ENCODE measurements around the gene FHIT.

The FHIT gene

GRCh38 chr3:60453326-60453725 is 797.9 kb downstream of the FHIT start:
- no peaks in the 10 kb centered on the region for H3K4me1 ChIP-seq (ENCODE audit: control insufficient read depth in 1 of 2, insufficient read depth in 1 of 2, low read depth in 1 of 2, low read length in 1 of 2)
- H3K4me3 ChIP-seq (ENCODE audit: low read depth in 1 of 2, low read length in 1 of 2): no peak overlapping the region
- no peaks in the 10 kb centered on the region for H3K27me3 ChIP-seq
- H3K27ac ChIP-seq: no peak overlapping the region
- H3K9me3 ChIP-seq: no peaks in the 10 kb centered on the region
- TF ChIP-seq, protein P1, sequence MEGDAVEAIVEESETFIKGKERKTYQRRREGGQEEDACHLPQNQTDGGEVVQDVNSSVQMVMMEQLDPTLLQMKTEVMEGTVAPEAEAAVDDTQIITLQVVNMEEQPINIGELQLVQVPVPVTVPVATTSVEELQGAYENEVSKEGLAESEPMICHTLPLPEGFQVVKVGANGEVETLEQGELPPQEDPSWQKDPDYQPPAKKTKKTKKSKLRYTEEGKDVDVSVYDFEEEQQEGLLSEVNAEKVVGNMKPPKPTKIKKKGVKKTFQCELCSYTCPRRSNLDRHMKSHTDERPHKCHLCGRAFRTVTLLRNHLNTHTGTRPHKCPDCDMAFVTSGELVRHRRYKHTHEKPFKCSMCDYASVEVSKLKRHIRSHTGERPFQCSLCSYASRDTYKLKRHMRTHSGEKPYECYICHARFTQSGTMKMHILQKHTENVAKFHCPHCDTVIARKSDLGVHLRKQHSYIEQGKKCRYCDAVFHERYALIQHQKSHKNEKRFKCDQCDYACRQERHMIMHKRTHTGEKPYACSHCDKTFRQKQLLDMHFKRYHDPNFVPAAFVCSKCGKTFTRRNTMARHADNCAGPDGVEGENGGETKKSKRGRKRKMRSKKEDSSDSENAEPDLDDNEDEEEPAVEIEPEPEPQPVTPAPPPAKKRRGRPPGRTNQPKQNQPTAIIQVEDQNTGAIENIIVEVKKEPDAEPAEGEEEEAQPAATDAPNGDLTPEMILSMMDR (IDR thresholded peaks at IDR 0.05): no peak
- no peaks in the 10 kb centered on the region for H3K36me3 ChIP-seq

- H3K4me3 ChIP-seq (ENCODE audit: low read depth in 1 of 2, low read length in 1 of 2): no peak overlapping the region
- no peaks in the 10 kb centered on the region for H3K27me3 ChIP-seq
- TF ChIP-seq, protein P1 (IDR thresholded peaks at IDR 0.05): no peak
- no peaks in the 10 kb centered on the region for H3K4me1 ChIP-seq (ENCODE audit: control insufficient read depth in 1 of 2, insufficient read depth in 1 of 2, low read depth in 1 of 2, low read length in 1 of 2)
- H3K9me3 ChIP-seq: no peaks in the 10 kb centered on the region
- no peaks in the 10 kb centered on the region for H3K36me3 ChIP-seq
- no peak overlapping the region for H3K27ac ChIP-seq
Measured at GRCh38 chr3:60448696-60449095, 802.6 kb downstream of the FHIT start.

DNA sequence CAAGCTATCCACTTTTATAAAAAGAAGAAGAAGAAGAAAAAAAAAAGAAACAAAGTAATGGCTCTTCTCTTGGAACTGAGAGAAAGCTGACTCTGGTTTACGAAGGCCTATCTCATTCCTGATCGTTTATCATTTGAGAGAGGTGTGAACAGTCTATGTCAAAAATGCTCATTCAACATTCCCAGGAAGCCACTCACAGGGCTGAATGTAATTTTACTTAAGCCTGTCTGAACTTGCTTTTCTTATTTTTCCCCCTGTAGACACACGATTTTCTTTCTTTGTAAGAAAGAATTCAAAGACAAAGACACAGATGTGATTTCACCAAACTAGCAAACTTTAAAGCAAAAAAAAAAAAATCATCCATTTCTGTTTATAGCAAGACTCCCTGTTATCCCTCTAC is 805.8 kb downstream of the FHIT start:
- Histone ChIP-seq H3K27me3 (no peaks in the 10 kb centered on the region), H3K27ac (no peak overlapping the region), H3K4me3 (ENCODE audit: low read depth in 1 of 2, low read length in 1 of 2) (no peak overlapping the region), H3K36me3 (no peaks in the 10 kb centered on the region), H3K9me3 (no peaks in the 10 kb centered on the region), H3K4me1 (ENCODE audit: control insufficient read depth in 1 of 2, insufficient read depth in 1 of 2, low read depth in 1 of 2, low read length in 1 of 2) (no peaks in the 10 kb centered on the region)
- TF ChIP-seq, protein P1 (IDR thresholded peaks at IDR 0.05): no peak

DNA sequence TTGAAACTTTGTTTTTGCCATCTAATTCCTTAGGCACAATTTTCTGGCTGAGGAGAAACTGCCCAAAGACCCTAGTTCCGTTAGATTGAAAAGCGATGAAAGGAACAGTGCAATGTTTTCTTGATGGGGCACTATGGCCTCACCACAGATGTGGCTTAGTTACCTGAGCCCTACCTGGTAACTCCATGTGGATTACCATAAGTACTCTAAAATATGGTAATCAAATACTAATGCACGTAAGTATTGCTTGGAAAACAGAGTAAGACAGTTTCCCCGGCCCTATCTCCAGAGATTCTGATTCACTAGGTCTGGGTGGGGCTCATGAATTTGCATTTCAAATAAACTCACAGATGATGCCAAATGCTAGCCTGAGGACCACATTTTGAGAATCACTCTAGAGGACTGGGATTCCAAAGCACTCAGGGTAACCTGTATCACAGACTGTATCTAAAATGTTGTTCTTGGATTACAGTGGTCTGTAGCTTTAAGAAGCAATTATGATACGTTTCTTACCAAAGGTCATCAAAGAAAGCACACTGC is 806.3 kb downstream of the FHIT start:
- no peaks in the 10 kb centered on the region for H3K36me3 ChIP-seq
- H3K27ac ChIP-seq: no peak overlapping the region
- no peaks in the 10 kb centered on the region for H3K4me1 ChIP-seq (ENCODE audit: control insufficient read depth in 1 of 2, insufficient read depth in 1 of 2, low read depth in 1 of 2, low read length in 1 of 2)
- H3K4me3 ChIP-seq (ENCODE audit: low read depth in 1 of 2, low read length in 1 of 2): no peak overlapping the region
- TF ChIP-seq, protein P1 (IDR thresholded peaks at IDR 0.05): no peak
- H3K27me3 ChIP-seq: no peaks in the 10 kb centered on the region
- no peaks in the 10 kb centered on the region for H3K9me3 ChIP-seq

DNA sequence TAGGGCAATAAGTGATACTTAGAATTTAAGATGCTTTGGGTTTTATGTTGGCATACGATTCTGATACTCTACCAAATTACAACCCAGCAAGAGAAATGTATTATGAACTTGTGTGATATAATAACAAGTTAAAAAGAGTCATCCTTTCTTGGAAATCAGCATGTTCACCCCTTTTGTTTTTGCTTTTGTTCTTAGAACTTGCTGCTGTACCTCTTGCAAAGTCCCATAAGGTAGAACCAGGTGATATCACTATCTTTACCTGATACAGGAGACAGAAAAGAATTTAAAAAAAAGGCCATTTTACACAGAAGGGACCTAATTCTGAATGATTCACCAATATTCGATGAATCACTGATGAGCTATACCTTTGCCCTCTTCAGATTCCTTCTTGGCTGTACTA is 810.4 kb downstream of the FHIT start:
- Histone ChIP-seq H3K27me3 (no peaks in the 10 kb centered on the region), H3K4me3 (ENCODE audit: low read depth in 1 of 2, low read length in 1 of 2) (no peak overlapping the region), H3K4me1 (ENCODE audit: control insufficient read depth in 1 of 2, insufficient read depth in 1 of 2, low read depth in 1 of 2, low read length in 1 of 2) (no peaks in the 10 kb centered on the region), H3K9me3 (no peaks in the 10 kb centered on the region), H3K27ac (no peak overlapping the region), H3K36me3 (no peaks in the 10 kb centered on the region)
- TF ChIP-seq, protein P1 (IDR thresholded peaks at IDR 0.05): no peak

Measured in neutrophil (primary cell).